Activated CD4-positive, alpha-beta T cell treated with anti-CD3 and anti-CD28 coated beads, Interleukin-2, amount 50 U/mL, for 48 hours (primary cell): ENCODE measurements around the gene SLC39A5.
"Not testable (repeated sequence)": the region's sequence is repeated elsewhere in the genome, so short reads cannot be mapped to it uniquely, and the experiment has no call there.

ENCODE experiments used
- DNase-seq, 2 experiments: peaks; one replicate each; pipeline ENCODE4 v3.0.0-alpha.2; 2020

The SLC39A5 gene, protein sequence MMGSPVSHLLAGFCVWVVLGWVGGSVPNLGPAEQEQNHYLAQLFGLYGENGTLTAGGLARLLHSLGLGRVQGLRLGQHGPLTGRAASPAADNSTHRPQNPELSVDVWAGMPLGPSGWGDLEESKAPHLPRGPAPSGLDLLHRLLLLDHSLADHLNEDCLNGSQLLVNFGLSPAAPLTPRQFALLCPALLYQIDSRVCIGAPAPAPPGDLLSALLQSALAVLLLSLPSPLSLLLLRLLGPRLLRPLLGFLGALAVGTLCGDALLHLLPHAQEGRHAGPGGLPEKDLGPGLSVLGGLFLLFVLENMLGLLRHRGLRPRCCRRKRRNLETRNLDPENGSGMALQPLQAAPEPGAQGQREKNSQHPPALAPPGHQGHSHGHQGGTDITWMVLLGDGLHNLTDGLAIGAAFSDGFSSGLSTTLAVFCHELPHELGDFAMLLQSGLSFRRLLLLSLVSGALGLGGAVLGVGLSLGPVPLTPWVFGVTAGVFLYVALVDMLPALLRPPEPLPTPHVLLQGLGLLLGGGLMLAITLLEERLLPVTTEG

DNA sequence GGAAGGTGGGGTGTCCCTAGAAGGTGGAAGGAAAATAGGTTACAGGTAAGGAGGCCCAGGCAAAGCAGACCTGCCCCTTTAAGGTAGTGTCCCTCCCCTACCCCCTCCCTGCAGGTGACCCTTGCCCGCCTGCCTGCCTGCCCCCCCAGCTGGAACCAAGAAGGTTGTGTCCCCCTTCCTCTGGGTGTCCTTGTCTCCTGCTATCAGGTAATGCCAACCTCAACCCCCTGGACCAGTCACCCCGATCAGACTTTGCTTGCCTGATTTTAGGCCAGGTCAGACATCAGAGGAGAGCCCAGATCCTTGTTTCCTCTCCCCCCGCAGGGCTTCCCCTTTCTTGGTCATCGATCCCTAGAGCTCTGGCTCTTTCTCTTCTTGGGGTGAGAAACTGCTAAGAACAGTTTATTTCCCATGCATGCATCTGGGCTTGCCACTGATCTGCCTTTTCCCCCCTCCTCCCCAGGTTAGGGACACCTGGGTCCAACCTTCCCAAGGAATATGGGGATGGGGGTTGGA is at the start of gene SLC39A5:
Gene SLC39A5, plus strand, starts transcription at position 136 of the 516 bp plus-strand sequence. CDS start 1,224 bp downstream, outside the sequence.
- no peak for DNase-seq

- DNase-seq, result no peak
These were observed 42.9 kb upstream of the SLC39A5 start for GRCh38 chr12:56186957-56187356.

DNA sequence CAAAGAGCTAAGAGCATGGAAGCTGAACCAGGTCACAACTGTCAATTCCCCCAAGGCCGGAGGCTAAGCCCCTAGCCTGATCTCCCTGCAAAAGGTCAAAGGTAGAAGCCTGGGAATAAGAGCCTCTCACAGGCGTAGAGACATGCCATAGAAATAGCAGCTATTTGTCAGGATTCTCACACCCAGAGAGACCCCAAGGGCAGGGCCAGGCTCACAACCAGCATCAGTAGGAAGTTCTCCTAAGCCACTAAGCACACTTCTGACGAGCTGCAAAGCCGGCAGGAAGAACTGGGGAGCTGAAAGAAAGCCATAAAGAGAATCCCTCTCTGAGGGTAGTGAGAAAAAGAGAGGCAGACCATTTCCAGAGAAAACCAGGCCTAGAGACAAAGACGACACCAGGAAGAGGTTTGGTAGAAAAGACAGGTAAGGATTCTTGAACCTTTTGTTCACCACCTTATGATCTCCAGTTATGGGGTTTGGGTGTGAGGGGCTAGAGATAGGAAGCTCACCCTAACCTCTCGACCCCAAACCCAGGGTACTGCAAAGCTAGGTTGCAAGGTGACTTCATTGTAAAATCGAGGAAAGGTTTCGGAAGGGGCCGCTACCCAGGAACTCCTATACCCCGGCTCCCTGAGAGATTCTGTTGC is 41.6 kb upstream of the SLC39A5 start:
- DNase-seq, result no peak

GRCh38 chr12:56188778-56189098 is 41.1 kb upstream of the SLC39A5 start:
- no peak for DNase-seq

- peak; percentile 88 to 89 for DNase-seq
These were observed 40.5 kb upstream of the SLC39A5 start, which contains the start of gene SMARCC2 for GRCh38 chr12:56189099-56189917. Gene SMARCC2, minus strand, starts transcription at chr12:56189483. Its CDS starts 22 bp downstream, at chr12:56189461.

- DNase-seq, result peak; percentile 92 to 94
These were observed 39.7 kb upstream of the SLC39A5 start for GRCh38 chr12:56189918-56190694.

DNA sequence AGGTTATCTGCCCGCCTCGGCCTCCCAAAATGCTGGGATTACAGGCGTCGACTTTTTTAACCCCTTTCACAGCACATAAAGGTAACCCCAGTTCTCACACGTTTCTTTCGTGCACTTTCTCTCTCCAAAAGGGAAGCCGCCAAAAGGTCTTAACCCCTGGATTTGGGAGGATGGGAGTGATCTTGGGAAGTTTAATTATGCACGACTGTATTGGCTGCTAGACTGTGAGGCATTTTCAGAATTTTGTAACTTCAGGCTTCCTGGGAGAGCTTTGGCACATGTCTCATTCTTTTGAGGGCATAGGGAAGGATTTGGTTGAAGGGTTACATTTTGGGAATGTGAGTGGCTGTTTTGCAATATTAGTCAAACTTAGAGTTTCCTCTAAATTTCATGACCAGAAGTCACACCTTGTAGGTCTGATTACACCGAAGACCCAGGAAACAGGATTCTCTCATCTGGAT is 39.1 kb upstream of the SLC39A5 start:
- no peak for DNase-seq

- DNase-seq, result no peak
These were observed 37.3 kb upstream of the SLC39A5 start for GRCh38 chr12:56192582-56192981.

DNA sequence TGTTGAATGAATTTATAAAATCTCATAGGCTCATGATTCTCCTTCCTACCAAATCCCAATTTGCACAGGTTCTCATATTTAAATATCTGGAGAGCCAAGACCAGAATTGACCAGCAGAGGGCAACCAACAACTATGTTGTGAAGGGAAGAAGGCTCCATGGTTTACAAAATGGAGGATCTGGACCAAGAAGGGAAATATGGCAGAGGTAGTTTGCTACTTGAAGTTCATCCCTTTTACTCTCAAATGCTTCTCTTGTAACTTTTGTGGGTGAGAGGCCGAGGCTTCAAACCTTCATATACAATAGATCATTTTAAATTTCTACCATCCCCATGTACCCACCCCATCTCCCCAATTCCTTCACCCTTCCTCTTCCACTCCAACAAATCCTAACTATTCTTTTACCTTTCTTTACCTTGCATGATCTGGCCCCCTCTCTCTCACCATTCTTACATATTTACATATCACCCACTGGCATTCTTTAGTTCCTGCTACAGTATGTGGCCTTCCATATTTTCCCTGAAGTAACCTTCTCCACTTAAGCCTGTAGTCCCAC is 36.7 kb upstream of the SLC39A5 start:
- DNase-seq, result peak; percentile 73 to 83

GRCh38 chr12:56196818-56197550 is 32.9 kb upstream of the SLC39A5 start:
- DNase-seq, result not testable (repeated sequence)

GRCh38 chr12:56197921-56198635 is 31.8 kb upstream of the SLC39A5 start:
- no peak for DNase-seq

DNA sequence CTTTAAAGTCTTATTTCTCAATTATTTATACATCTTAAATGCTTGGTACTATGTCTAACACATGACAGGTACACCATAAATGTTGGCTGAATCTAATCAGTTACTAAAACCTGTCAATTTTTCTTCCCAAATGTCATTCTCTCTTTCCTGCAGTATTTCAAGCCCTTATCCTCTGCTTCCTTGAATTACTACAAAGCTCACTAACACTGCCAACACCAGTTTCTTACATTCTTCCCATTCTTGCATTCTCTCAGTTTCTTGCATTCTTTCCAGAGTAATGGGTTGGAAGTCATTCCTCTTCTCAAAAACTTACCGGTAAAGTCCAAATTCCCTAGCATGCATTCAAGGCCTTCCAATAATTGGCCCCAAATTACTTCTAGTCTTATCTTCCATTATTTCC is 31.0 kb upstream of the SLC39A5 start:
- no peak for DNase-seq

- no peak for DNase-seq
These were observed 27.5 kb upstream of the SLC39A5 start for GRCh38 chr12:56202366-56202765.

DNA sequence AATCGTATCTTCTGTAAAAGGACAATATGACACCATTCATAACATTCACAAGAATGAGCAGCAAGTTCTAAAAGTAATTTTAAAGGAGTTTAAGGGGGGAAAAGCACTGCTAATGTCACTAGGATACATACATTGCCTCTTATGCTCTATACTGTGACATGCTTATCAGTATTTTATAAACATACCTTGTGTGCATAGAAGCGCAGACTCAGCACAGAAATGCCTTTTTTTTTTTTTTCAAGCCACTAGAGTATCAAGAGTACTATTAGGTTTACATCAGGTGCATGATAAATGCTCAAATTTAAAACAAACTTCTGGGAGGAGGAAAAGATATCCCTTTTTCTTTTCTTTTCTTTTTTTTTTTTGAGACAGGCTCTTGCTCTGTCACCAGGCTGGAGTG is 27.0 kb upstream of the SLC39A5 start:
- DNase-seq, result no peak

DNA sequence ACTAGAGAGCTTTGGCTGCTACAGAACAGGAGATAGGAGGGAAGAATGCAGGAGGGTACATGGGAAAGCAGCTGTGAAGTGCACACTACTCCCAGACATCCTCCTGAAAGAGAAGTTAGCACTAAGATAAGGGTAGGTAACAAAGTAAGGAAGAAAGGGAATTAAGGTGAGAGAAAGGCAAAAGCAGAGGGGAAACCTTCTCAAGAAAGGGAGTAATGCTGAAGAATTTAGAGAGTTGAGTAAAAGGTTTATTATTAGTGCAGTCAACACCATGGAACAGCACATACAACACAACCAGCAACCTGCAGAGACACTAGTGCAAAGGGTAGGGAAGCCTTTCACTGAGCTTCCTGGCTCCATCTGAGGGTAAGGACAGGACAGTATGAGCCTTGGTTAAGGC is 25.6 kb upstream of the SLC39A5 start:
- DNase-seq, result no peak

DNA sequence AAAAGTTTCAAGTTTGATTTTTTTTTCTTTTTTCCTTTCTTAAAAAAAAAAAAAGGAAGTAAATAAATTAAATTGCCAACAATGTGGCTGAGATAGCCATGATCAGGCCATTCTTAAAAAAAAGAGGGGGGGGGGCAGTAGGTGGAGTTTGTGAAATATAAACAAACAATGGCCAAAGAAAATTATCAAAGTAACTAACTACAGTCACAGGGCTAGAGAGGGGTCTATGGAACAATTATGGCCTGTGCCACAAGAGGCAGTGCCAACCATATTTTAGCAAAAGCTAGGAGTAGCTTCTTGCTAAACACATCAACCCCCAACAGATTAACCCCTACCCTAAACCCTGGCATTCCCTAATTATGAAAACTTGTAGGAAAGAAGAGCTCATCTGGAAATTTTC is 24.4 kb upstream of the SLC39A5 start:
- no peak for DNase-seq

- DNase-seq, result peak; percentile 33 to 53
These were observed 23.2 kb upstream of the SLC39A5 start for GRCh38 chr12:56206452-56207166.

DNA sequence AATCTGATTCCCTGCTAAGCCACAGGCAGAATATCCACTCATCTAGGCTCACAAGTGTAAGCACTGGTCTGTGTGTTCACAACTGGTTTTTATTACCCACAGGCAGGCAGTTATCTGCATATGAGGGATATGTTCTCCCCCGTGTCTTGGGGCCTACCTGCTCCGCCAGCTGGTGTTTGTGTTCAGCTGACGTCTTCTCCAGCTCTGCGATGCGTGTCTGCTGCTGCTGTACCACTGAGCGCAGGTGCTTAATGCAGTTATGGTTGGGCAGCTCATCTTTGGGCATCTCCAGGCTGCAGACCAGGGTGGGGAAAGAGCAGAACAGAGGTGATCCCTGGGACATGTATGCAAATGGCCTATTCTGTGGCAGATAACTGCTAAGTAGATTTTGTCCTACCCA is 21.8 kb upstream of the SLC39A5 start:
- DNase-seq, result no peak

DNA sequence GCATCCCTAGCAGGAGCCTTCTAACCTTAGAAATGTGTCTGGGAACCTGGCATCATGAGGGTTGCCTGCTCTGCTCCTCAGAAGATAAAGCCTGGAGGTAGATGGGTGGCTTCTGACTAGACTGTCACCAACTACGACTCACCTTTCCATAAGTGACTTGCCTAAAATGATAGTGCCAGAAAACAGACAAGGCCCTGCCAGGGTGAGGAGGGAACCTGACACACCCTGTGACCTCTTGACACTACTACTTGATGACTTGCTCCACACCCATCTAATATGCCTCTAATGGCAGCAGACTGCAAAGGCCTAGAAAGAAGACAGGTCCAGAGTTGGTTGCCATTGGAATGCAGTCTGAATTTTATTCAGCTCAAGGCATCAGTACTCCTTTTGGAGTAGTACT is 17.5 kb upstream of the SLC39A5 start:
- DNase-seq, result no peak

- no peak for DNase-seq
These were observed 16.0 kb upstream of the SLC39A5 start for GRCh38 chr12:56213878-56214277.
